IMR-90 (cell line): ENCODE data around the gene RAD1. TPM values are rescaled to one million over a fixed set of nuclear protein-coding genes. Genes with fewer than 3 reads are reported as not detected.
A peak's percentile ranks its signal among the peaks of the same experiment; 100 is the strongest.

Experiments used
- ATAC-seq: fragments of 200-7000 bp; cut with Tn5 transposase; 2 replicates; pipeline ENCODE4 v1.9.1; 2020; ENCODE audit warnings: low read depth, mild to moderate bottlenecking, moderate library complexity
- BruUV-seq: library from RNA; stranded (reverse); fragments of 400-500 nt; replicated peaks from 2 replicates; lab custom pipeline; 2021; lab: Mats Ljungman, UMichigan
- CTCF ChIA-PET: fragments of 300-600 bp; formaldehyde crosslinking; extraction: SDS; loops from one replicate; lab custom pipeline; 2021; ENCODE audit warnings: antibody characterized with exemption; lab: Yijun Ruan, JAX
- POLR2A ChIA-PET: fragments of 300-600 bp; sonication (Branson Sonifier 250); formaldehyde crosslinking; loops from one replicate; lab custom pipeline; 2022; ENCODE audit warnings: antibody characterized with exemption; ENCODE audit not compliant: unreplicated experiment; lab: Charles Lee
- DNase-seq: peaks from one replicate; pipeline ENCODE4 v3.0.0; 2013
- H2AFZ ChIP-seq: replicated peaks from 2 replicates; pipeline ENCODE3; 2013; ENCODE audit warnings: low read length, mild to moderate bottlenecking; ENCODE audit not compliant: poor library complexity
- H2AK5ac ChIP-seq: 2 replicates; pipeline ENCODE4 v1.6.1; 2013; ENCODE audit warnings: low read depth, low read length, inconsistent platforms
- H2AK9ac ChIP-seq: replicated peaks from 2 replicates; pipeline ENCODE3; 2013; ENCODE audit warnings: mild to moderate bottlenecking, low read depth, low read length, moderate library complexity; ENCODE audit not compliant: poor library complexity
- H2BK120ac ChIP-seq: 2 replicates; pipeline ENCODE4 v1.6.1; 2013; ENCODE audit warnings: low read depth, low read length, inconsistent platforms
- H2BK15ac ChIP-seq: 3 replicates; pipeline ENCODE4 v1.6.1; 2013; ENCODE audit warnings: low read depth, low read length, inconsistent platforms
- H2BK20ac ChIP-seq: 2 replicates; pipeline ENCODE4 v1.6.1; 2013; ENCODE audit warnings: low read depth, mild to moderate bottlenecking, inconsistent platforms, low read length, moderate library complexity
- H2BK5ac ChIP-seq: 2 replicates; pipeline ENCODE4 v1.6.1; 2013; ENCODE audit warnings: mild to moderate bottlenecking, low read depth, low read length, inconsistent platforms; ENCODE audit not compliant: poor library complexity, severe bottlenecking
- H3K14ac ChIP-seq: replicated peaks from 2 replicates; pipeline ENCODE4 v1.6.1; 2013; ENCODE audit warnings: low read depth, low read length, inconsistent platforms
- H3K18ac ChIP-seq: 2 replicates; pipeline ENCODE4 v1.6.1; 2013; ENCODE audit warnings: low read depth, low read length, control low read depth
- H3K23ac ChIP-seq: 2 replicates; pipeline ENCODE4 v1.6.1; 2013; ENCODE audit warnings: low read depth, low read length, inconsistent platforms
- H3K27ac ChIP-seq: 2 replicates; pipeline ENCODE4 v1.5.1; 2013; ENCODE audit warnings: mild to moderate bottlenecking, control low read depth, low read length; ENCODE audit not compliant: insufficient read depth
- H3K27me3 ChIP-seq: 2 replicates; pipeline ENCODE4 v1.6.1; 2013; ENCODE audit warnings: low read length; ENCODE audit not compliant: control insufficient read depth, insufficient read depth
- H3K36me3 ChIP-seq: 2 replicates; pipeline ENCODE4 v1.6.1; 2013; ENCODE audit warnings: low read length, mixed read lengths; ENCODE audit not compliant: control insufficient read depth, insufficient read depth
- H3K4ac ChIP-seq: 2 replicates; pipeline ENCODE4 v1.6.1; 2013; ENCODE audit warnings: low read depth, low read length, inconsistent platforms
- H3K4me1 ChIP-seq: 2 replicates; pipeline ENCODE4 v1.6.1; 2013; ENCODE audit warnings: low read length, mixed read lengths; ENCODE audit not compliant: control insufficient read depth, insufficient read depth
- H3K4me2 ChIP-seq: 2 replicates; pipeline ENCODE4 v1.6.1; 2013; ENCODE audit warnings: low read depth, mild to moderate bottlenecking, control low read depth, low read length, moderate library complexity
- H3K4me3 ChIP-seq: 2 replicates; pipeline ENCODE4 v1.5.1; 2013; ENCODE audit warnings: low read depth, mild to moderate bottlenecking, control low read depth, low read length, moderate library complexity; ENCODE audit not compliant: insufficient read depth
- H3K56ac ChIP-seq: 2 replicates; pipeline ENCODE4 v1.6.1; 2013; ENCODE audit warnings: low read length, inconsistent platforms; ENCODE audit not compliant: insufficient read depth; ENCODE audit errors: extremely low read depth
- H3K79me1 ChIP-seq, 2 experiments: 2 replicates each; pipeline ENCODE4 v1.6.1; 2013; ENCODE audit warnings: low read length in 2 of 2, inconsistent platforms in 1 of 2, low read depth in 1 of 2
- H3K9ac ChIP-seq: 2 replicates; pipeline ENCODE4 v1.6.1; 2013; ENCODE audit warnings: low read depth, low read length, control low read depth
- H3K9me1 ChIP-seq: 2 replicates; pipeline ENCODE4 v1.6.1; 2013; ENCODE audit warnings: low read length, inconsistent platforms; ENCODE audit not compliant: insufficient read depth
- H3K9me3 ChIP-seq: 2 replicates; pipeline ENCODE4 v1.6.1; 2013; ENCODE audit warnings: low read length; ENCODE audit not compliant: control insufficient read depth, insufficient read depth
- H4K20me1 ChIP-seq: 2 replicates; pipeline ENCODE4 v1.6.1; 2013; ENCODE audit warnings: low read length, inconsistent platforms; ENCODE audit not compliant: insufficient read depth
- H4K5ac ChIP-seq: 2 replicates; pipeline ENCODE4 v1.6.1; 2013; ENCODE audit warnings: mild to moderate bottlenecking, low read depth, low read length, control low read depth
- H4K8ac ChIP-seq, 2 experiments: 2 replicates each; pipeline ENCODE4 v1.6.1; 2013; ENCODE audit warnings: low read depth in 2 of 2, low read length in 2 of 2, control low read depth in 1 of 2, inconsistent platforms in 1 of 2
- H4K91ac ChIP-seq: 2 replicates; pipeline ENCODE4 v1.6.1; 2013; ENCODE audit warnings: low read depth, low read length, inconsistent platforms; ENCODE audit not compliant: insufficient read depth
- MXI1 ChIP-seq: IDR thresholded peaks from 2 replicates; pipeline ENCODE4 v1.6.1; 2012; ENCODE audit warnings: low read depth, mild to moderate bottlenecking, low read length, moderate library complexity, borderline replicate concordance
- WGBS, 2 experiments: methylation state at CpG; one replicate each; pipeline versions ENCODE4 v1.1.5 to v1.1.7; 2013; ENCODE audit warnings: missing lambda C conversion rate in 2 of 2; ENCODE audit not compliant: insufficient read length in 1 of 2; ENCODE audit errors: extremely low coverage in 2 of 2; 5-methylcytosine and 5-hydroxymethylcytosine counted together
- dilution Hi-C: fragments of 300-500 bp; cut with HindIII; formaldehyde crosslinking; loops from one replicate; pipeline ENCODE4 v1.14.3; 2018; ENCODE audit warnings: low sequenced_read_pairs; ENCODE audit not compliant: unreplicated experiment
- in situ Hi-C: fragments of 300-500 bp; cut with MboI; formaldehyde crosslinking; loops from 3 replicates; pipeline ENCODE4 v1.14.3; 2019; ENCODE audit warnings: low sequenced_read_pairs, inconsistent platforms, mixed read lengths
- intact Hi-C: fragments of 100-400 bp; cut with micrococcal nuclease; formaldehyde crosslinking; loops from 2 replicates; pipeline ENCODE4 v1.10.0; 2022
- polyA plus RNA-seq, 3 experiments: library from polyadenylated mRNA; depleted of rRNA; stranded (reverse); fragments of >200 nt; gene quantifications; 2 replicates each; pipeline ENCODE4 v1.2.3, GENCODE V29; 2012; ENCODE audit warnings: low replicate concordance in 1 of 3
- total RNA-seq: library from RNA; depleted of rRNA; stranded (reverse); fragments of >200 nt; gene quantifications from 2 replicates; pipeline ENCODE4 v1.2.3, GENCODE V29; 2012

Gene RAD1
- total and polyA plus RNA-seq, 2 of the 4 experiments (the other 2 are of a cell fraction), result 18.5 to 21.5 TPM

DNA sequence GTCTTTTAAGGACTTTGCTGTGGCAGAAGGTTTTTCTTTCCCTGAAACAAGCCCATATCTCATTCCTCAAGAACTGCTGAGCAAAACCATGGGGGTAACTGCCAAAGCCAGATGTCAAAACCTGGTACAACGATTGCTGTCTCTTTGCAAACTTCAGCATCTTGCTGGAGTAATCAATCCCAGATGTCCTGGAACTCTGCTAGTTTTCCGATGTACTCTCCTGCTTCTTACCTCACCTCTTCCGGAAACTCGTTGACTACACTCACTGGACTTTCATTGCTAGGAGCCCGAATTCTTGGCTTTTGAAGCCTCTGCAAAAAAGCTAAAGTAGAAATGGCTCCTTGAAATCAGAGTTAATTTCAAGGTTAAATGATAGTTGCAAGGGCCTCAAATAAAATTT is 23.3 kb downstream of the RAD1 start:
- Histone ChIP-seq H3K4me1 (no peaks in the 10 kb centered on the region), H3K9me3 (no peaks in the 10 kb centered on the region), H3K36me3 (0 out of 2 replicates have a peak, but pooled peaks cover 3% of the 10 kb centered on the region), H4K8ac (no peak overlapping the region), H3K23ac (no peak overlapping the region), H3K9me1 (no peaks in the 10 kb centered on the region), H2AK9ac (no peak overlapping the region), H3K14ac (no peak overlapping the region), H2AK5ac (no peak overlapping the region), H3K4ac (no peak overlapping the region), H2AFZ (no peak overlapping the region), H3K4me3 (no peak overlapping the region), H4K20me1 (no peaks in the 10 kb centered on the region), H2BK20ac (no peak overlapping the region), H3K79me1 (no peaks in the 10 kb centered on the region), H3K18ac (no peak overlapping the region), H2BK15ac (no peak overlapping the region), H2BK5ac (no peak overlapping the region), H3K4me2 (no peak overlapping the region), H3K27ac (no peak overlapping the region), H2BK120ac (no peak overlapping the region), H3K56ac (no peak overlapping the region), H4K5ac (no peak overlapping the region), H4K91ac (no peak overlapping the region), H3K9ac (no peak overlapping the region), H3K27me3 (peaks cover 2% of the 10 kb centered on the region; the same call in 1 of the 2 replicates)
- TF ChIP-seq MXI1, result no peak
- dilution Hi-C loops, result no loop called here
- ChIA-PET CTCF (interaction anchor here (2.1 kb wide), 1 partner anchor 406 kb away, joined by 7 read pairs; no protein-coding TSS in a partner anchor), POLR2A (no interaction called here)
- intact Hi-C loops, result no loop called here
- no CpG with 5 or more reads among the region's 5 CpGs for WGBS, 2 experiments
- BruUV-seq, result no TSS peak
- DNase-seq, result peak; percentile 38
- in situ Hi-C loops, result loop anchor here (5.0 to 25.0 kb wide), 2 partner anchors 415 to 905 kb away; partner anchors contain the start of gene SLC45A2
- ATAC-seq, result no peak
